ENCODE results near the gene HDGFL2.

HDGFL2 gene

DNA sequence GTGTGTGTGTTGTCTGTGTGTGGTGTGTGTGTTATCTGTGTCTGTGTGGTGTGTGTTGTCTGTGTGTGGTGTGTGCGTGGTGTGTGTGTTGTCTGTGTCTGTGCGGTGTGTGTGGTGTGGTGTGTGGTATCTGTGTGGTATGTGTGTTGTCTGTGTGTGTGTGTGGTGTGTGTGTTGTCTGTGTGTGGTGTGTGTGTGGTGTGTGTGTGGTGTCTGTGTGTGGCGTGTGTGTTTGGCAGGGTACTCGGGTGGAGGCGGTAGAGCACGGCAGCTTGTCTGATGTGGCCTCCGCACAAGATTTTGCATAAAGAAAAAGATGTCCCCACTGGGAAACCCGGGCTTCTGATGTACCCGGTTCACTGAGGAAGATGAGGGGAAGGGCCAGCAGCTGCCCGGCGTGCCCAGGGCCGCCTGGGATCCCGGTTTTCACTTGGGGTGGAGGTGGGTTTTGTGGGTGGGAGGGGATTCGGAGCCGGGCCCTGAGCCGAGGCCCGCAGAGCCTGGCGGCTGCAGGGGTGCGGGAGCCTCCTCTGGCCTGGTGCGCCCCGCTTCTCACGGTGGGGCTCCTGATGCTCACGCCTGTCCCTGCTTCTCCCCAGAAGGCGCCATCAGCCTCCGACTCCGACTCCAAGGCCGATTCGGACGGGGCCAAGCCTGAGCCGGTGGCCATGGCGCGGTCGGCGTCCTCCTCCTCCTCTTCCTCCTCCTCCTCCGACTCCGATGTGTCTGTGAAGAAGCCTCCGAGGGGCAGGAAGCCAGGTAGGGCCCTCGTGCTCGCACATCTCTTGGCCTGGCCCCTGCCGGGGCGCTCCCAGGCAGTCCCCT lies 21.2 kb downstream of the HDGFL2 start:
- TF ChIP-seq, protein P1, sequence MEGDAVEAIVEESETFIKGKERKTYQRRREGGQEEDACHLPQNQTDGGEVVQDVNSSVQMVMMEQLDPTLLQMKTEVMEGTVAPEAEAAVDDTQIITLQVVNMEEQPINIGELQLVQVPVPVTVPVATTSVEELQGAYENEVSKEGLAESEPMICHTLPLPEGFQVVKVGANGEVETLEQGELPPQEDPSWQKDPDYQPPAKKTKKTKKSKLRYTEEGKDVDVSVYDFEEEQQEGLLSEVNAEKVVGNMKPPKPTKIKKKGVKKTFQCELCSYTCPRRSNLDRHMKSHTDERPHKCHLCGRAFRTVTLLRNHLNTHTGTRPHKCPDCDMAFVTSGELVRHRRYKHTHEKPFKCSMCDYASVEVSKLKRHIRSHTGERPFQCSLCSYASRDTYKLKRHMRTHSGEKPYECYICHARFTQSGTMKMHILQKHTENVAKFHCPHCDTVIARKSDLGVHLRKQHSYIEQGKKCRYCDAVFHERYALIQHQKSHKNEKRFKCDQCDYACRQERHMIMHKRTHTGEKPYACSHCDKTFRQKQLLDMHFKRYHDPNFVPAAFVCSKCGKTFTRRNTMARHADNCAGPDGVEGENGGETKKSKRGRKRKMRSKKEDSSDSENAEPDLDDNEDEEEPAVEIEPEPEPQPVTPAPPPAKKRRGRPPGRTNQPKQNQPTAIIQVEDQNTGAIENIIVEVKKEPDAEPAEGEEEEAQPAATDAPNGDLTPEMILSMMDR (conservative IDR thresholded peaks at IDR 0.05): no peak
- H3K27ac ChIP-seq: no peak overlapping the region

DNA sequence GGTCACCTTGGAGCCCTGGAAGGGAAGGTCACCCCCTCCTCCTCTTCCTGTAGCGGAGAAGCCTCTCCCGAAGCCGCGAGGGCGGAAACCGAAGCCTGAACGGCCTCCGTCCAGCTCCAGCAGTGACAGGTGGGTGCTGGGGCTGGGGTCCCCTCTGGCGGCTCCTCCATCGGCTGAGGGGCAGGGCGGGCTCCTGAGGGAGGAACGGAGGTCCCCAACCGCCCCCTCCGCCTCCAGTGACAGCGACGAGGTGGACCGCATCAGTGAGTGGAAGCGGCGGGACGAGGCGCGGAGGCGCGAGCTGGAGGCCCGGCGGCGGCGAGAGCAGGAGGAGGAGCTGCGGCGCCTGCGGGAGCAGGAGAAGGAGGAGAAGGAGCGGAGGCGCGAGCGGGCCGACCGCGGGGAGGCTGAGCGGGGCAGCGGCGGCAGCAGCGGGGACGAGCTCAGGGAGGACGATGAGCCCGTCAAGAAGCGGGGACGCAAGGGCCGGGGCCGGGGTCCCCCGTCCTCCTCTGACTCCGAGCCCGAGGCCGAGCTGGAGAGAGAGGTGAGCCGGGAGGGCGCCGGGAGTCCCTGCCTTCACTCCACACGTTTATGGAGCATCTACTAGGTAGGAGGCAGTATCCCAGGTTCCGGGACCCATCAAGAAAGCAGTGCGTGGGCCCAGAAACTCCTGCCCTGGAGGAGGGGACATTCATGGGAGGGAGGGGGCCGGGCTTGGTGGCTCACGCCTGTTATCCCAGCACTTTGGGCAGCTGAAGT lies 22.0 kb downstream of the HDGFL2 start:
- no peak overlapping the region for H3K27ac ChIP-seq
- TF ChIP-seq, protein P1 (conservative IDR thresholded peaks at IDR 0.05): no peak

DNA sequence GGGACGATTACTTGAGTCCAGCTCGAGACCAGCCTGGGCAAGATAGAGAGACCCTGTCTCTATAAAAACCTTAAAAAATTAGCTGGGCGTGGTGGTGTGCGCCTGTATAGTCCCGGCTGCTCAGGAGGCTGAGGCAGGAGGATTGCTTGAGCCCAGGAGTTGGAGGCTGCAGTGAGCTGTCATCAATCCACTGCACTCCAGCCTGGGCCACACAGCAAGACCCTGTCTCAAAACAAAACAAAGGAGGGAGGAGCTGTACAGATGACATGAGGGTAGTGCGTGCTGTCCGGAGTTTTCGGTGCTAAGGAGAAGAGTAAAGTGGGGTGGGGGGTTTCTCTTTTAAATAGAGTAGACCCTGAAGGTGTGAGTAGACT lies 22.6 kb downstream of the HDGFL2 start:
- H3K27ac ChIP-seq: no peak overlapping the region
- TF ChIP-seq, protein P1 (conservative IDR thresholded peaks at IDR 0.05): no peak

DNA sequence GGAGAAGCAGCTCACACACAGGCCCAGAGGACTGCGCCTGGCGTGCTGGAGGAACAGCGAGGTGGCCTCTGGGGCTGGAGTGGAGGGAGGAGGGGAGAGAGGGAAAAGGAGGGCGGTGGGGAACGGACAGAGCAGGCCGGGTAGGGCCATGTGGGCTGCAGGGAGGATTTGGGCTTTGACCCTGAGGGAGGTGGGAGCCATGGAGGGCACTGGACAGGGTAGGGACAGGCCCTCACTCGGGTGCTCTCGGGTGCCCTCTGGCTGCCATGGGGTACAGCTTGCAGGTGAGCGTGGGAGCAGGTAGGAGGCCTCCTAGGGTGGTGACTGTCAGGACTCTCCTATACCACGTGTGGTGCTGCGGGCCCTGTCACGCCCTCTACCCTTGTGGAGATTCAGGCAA lies 23.4 kb downstream of the HDGFL2 start:
- TF ChIP-seq, protein P1 (conservative IDR thresholded peaks at IDR 0.05): no peak
- no peak overlapping the region for H3K27ac ChIP-seq

DNA sequence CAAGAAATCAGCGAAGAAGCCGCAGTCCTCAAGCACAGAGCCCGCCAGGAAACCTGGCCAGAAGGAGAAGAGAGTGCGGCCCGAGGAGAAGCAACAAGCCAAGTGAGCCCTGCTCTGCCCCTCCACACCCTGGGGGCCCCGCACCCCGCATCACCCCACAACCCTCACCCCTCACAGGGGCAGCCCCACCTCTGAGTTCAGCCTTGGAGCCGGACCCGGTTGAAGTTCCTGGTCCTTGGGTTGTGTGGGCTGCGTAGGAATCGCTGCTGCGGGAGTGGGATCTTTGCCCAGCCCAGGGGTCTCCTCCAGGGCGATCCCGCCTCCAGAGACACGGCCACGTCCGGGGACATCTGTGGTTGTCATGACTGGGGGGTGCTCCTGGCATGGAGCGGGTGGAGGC lies 24.2 kb downstream of the HDGFL2 start:
- no peak overlapping the region for H3K27ac ChIP-seq
- TF ChIP-seq, protein P1 (conservative IDR thresholded peaks at IDR 0.05): no peak

DNA sequence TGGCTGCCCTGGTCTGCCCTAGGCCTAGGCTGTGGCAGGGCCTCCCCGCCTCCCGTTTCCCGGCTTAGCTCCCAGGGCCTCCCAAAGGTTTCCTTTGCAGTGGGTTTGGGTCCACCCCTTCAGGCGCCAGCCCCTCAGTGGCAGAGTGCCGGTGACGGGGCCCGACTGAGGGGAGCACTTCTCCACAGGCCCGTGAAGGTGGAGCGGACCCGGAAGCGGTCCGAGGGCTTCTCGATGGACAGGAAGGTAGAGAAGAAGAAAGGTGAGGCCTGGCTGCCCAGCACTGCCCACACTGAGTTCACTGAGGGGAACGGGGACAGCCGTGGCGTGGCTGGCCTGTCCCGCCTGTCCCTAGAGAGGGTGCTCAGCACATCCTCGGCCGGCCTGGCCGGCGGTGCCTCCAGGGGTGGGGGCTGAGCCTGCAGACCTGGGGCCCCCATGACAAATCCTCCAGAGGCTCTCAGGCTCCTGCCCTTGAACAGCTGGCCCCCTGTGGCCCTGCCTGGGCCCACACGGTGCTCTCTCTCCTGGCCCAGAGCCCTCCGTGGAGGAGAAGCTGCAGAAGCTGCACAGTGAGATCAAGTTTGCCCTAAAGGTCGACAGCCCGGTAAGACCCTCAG lies 25.8 kb downstream of the HDGFL2 start:
- H3K27ac ChIP-seq: no peak overlapping the region
- TF ChIP-seq, protein P1 (conservative IDR thresholded peaks at IDR 0.05): no peak

DNA sequence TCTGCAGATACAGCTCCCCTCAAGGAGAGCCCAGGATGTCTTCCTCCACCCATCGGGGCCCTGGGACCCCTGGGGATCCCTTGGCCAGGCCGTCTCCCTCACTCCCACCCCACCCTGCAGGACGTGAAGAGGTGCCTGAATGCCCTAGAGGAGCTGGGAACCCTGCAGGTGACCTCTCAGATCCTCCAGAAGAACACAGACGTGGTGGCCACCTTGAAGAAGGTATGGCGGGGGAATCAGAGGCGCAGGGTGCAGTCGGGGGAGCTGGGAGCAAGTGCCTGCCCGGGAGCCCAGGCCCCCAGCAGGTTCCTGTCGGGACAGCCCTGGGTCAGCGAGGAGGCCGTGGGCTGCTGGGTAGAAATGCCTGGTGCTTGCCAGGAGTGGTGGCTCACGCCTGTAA lies 26.6 kb downstream of the HDGFL2 start:
- no peak overlapping the region for H3K27ac ChIP-seq
- TF ChIP-seq, protein P1 (conservative IDR thresholded peaks at IDR 0.05): no peak
